Epithelial cell of esophagus (primary cell): ENCODE data around the gene UGT8.
"Not testable (repeated sequence)": the region's sequence is repeated elsewhere in the genome, so short reads cannot be mapped to it uniquely, and the experiment has no call there.

Source experiments
- DNase-seq: peaks from one replicate; pipeline ENCODE4 v3.0.0; 2010; ENCODE audit warnings: low read depth
- H3K4me3 ChIP-seq: 2 replicates; pipeline ENCODE4 v1.5.1; 2011; ENCODE audit warnings: mild to moderate bottlenecking, low read length, control low read depth
- TF ChIP-seq, protein P1 (sequence below): IDR thresholded peaks from 2 replicates; pipeline ENCODE4 v1.5.1; 2011; ENCODE audit warnings: low read depth, mild to moderate bottlenecking, low read length, control low read depth, inconsistent platforms; ENCODE audit not compliant: insufficient read depth; ENCODE audit errors: missing control alignments

Gene UGT8

GRCh38 chr4:114563536-114564315, 34.9 kb upstream of the UGT8 start:
- no peak for DNase-seq
- H3K4me3 ChIP-seq, result no peak overlapping the region
- TF ChIP-seq, protein P1, sequence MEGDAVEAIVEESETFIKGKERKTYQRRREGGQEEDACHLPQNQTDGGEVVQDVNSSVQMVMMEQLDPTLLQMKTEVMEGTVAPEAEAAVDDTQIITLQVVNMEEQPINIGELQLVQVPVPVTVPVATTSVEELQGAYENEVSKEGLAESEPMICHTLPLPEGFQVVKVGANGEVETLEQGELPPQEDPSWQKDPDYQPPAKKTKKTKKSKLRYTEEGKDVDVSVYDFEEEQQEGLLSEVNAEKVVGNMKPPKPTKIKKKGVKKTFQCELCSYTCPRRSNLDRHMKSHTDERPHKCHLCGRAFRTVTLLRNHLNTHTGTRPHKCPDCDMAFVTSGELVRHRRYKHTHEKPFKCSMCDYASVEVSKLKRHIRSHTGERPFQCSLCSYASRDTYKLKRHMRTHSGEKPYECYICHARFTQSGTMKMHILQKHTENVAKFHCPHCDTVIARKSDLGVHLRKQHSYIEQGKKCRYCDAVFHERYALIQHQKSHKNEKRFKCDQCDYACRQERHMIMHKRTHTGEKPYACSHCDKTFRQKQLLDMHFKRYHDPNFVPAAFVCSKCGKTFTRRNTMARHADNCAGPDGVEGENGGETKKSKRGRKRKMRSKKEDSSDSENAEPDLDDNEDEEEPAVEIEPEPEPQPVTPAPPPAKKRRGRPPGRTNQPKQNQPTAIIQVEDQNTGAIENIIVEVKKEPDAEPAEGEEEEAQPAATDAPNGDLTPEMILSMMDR, result no peak

DNA sequence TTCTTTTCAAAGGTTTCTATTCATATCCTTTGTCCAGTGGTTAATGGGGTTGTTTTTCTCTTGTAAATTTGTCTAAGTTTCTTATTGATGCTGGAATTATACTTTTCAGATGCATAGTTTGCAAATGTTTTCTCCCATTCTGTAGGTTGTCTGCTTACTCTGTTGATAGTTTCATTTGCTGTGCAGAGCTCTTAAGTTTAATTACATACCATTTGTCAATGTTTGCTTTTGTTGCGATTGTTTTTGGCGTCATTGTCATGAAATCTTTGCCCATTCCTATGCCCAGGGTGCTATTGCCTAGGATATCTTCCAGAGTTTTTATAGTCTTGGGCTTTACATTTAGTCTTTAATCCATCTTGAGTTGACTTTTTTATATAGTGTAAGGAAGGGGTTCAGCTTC, 21.2 kb upstream of the UGT8 start:
- H3K4me3 ChIP-seq, result no peak overlapping the region
- no peak for DNase-seq
- TF ChIP-seq, protein P1, result no peak

- TF ChIP-seq, protein P1, result no peak
- DNase-seq, result no peak
- no peak overlapping the region for H3K4me3 ChIP-seq
Observed at GRCh38 chr4:114582621-114583020, 16.0 kb upstream of the UGT8 start.

GRCh38 chr4:114588305-114588704, 10.3 kb upstream of the UGT8 start:
- no peak for DNase-seq
- no peak overlapping the region for H3K4me3 ChIP-seq
- TF ChIP-seq, protein P1, result no peak

DNA sequence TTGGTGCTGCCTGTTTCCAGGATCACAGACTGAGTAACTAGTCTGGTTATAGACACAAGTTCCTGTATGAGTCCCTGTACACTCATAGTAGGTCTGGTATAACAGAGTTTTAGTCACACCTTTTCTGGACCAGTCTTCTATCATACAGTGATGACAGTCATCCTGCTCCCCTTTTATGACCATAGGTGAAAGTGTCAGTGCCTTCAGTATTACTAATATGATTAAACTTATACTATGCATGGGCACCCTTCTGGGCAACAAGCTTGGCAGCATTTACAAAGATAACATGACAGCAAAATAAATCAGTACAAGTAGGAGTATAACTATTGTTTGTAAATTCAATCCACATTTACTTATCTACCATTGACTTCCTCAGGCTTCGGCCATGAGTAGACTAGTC, 8.2 kb upstream of the UGT8 start:
- not testable (repeated sequence) for DNase-seq, H3K4me3 ChIP-seq

GRCh38 chr4:114593526-114593925, 5.1 kb upstream of the UGT8 start:
- TF ChIP-seq, protein P1, result no peak
- no peak for DNase-seq
- no peak overlapping the region for H3K4me3 ChIP-seq

DNA sequence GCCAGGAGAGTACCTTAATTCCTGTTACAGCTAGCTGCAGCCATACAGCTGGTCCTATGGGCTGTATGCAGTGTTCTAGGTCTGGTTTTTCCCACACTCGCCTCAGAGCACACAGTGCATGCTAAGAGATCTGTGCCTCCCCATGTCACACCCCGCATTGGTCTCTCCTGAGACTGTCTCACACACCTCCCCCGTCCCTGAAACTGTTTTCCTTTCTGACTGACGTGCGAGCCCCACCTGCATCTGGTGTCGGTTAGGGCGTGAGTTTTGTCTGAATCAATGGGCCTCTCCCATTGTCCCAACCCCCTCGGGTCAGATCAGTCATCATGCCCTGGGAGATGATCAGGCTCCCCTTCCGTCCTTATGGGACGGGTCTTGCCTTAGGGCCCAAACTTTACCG, 3.4 kb upstream of the UGT8 start:
- TF ChIP-seq, protein P1, result no peak
- no peak for DNase-seq
- H3K4me3 ChIP-seq, result no peak overlapping the region
